Ascending aorta (tissue), 2 donors: ENCODE results near the gene TIPARP. TPM values are rescaled to one million over a fixed set of nuclear protein-coding genes. Genes with fewer than 3 reads are reported as not detected.
"Not testable (repeated sequence)": the region's sequence is repeated elsewhere in the genome, so short reads cannot be mapped to it uniquely, and the experiment has no call there.

Experiments used
- DNase-seq, 2 donors: peaks; one replicate each; pipeline ENCODE4 v3.0.0-alpha.2; 2019; ENCODE audit warnings: low spot score in 2 of 2
- H3K27ac ChIP-seq, 2 donors: fragments of 200-600 bp; sonication (generic); one replicate each; pipeline ENCODE4 v1.5.1; 2016 to 2017; ENCODE audit warnings: mild to moderate bottlenecking in 1 of 2
- H3K27me3 ChIP-seq: fragments of 200-600 bp; sonication (generic); one replicate; pipeline ENCODE4 v1.5.1; 2017
- H3K36me3 ChIP-seq, 2 donors: fragments of 200-600 bp; sonication (generic); one replicate each; pipeline ENCODE4 v1.5.1; 2016
- H3K4me1 ChIP-seq, 2 donors: fragments of 200-600 bp; sonication (generic); one replicate each; pipeline ENCODE4 v1.5.1; 2016 to 2017; ENCODE audit warnings: mild to moderate bottlenecking in 1 of 2
- H3K4me3 ChIP-seq, 2 donors: fragments of 200-600 bp; sonication (generic); one replicate each; pipeline ENCODE4 v1.5.1; 2016 to 2017; ENCODE audit warnings: mild to moderate bottlenecking in 1 of 2
- H3K9me3 ChIP-seq, 2 donors: fragments of 200-600 bp; sonication (generic); one replicate each; pipeline ENCODE4 v1.5.1; 2016
- CTCF ChIP-seq, 3 experiments: fragments of 200-600 bp in 2 of 3; fragments of 450-650 bp in 1 of 3; sonication (generic) in 2 of 3; IDR thresholded peaks; one replicate each; pipeline ENCODE4 v1.5.1; 2016 to 2019; ENCODE audit warnings: antibody characterized with exemption in 3 of 3, mild to moderate bottlenecking in 1 of 3, moderate library complexity in 1 of 3
- intact Hi-C: fragments of 100-400 bp; cut with DNase I; formaldehyde crosslinking; loops from one replicate; pipeline ENCODE4 v1.15.1; 2023
- total RNA-seq: library from RNA; depleted of rRNA; stranded (reverse); fragments of >200 nt; gene quantifications from one replicate; pipeline ENCODE4 v1.1.0, GENCODE V29; 2016

The TIPARP gene
- total RNA-seq, 1 donor from 2014 or later, result 7.2 TPM

GRCh38 chr3:156735471-156735870 is 61.1 kb downstream of the TIPARP start:
- H3K4me3 ChIP-seq, result no peak overlapping the region
- H3K4me1 ChIP-seq, result no peaks in the 10 kb centered on the region
- H3K27me3 ChIP-seq, result no peaks in the 10 kb centered on the region
- no peak for TF ChIP-seq CTCF (IDR thresholded peaks at IDR 0.05)
- H3K9me3 ChIP-seq, result no peaks in the 10 kb centered on the region
- H3K36me3 ChIP-seq, result no peaks in the 10 kb centered on the region
- H3K27ac ChIP-seq, result no peak overlapping the region
- no peak for DNase-seq
- intact Hi-C loops, result no loop called here

GRCh38 chr3:156737049-156737448 is 62.7 kb downstream of the TIPARP start:
- H3K36me3 ChIP-seq, H3K4me3 ChIP-seq, DNase-seq, H3K9me3 ChIP-seq, H3K27me3 ChIP-seq, intact Hi-C loops, H3K4me1 ChIP-seq, H3K27ac ChIP-seq: not testable (repeated sequence)

- Histone ChIP-seq H3K4me3 (no peak overlapping the region), H3K27ac (no peak overlapping the region), H3K36me3 (no peaks in the 10 kb centered on the region), H3K9me3 (no peaks in the 10 kb centered on the region), H3K27me3 (no peaks in the 10 kb centered on the region), H3K4me1 (no peaks in the 10 kb centered on the region)
- no peak for DNase-seq
- no peak for TF ChIP-seq CTCF (IDR thresholded peaks at IDR 0.05)
- intact Hi-C loops, result no loop called here
These were observed 63.9 kb downstream of the TIPARP start for GRCh38 chr3:156738251-156738650.

GRCh38 chr3:156739976-156740375 is 65.6 kb downstream of the TIPARP start:
- no peak overlapping the region for H3K27ac ChIP-seq
- no peak overlapping the region for H3K4me3 ChIP-seq
- no peaks in the 10 kb centered on the region for H3K4me1 ChIP-seq
- H3K9me3 ChIP-seq, result no peaks in the 10 kb centered on the region
- no peak for DNase-seq
- TF ChIP-seq CTCF (IDR thresholded peaks at IDR 0.05), result no peak
- intact Hi-C loops, result no loop called here
- H3K27me3 ChIP-seq, result no peaks in the 10 kb centered on the region
- no peaks in the 10 kb centered on the region for H3K36me3 ChIP-seq

GRCh38 chr3:156740581-156740980 is 66.2 kb downstream of the TIPARP start:
- H3K9me3 ChIP-seq, H3K36me3 ChIP-seq, intact Hi-C loops, H3K27ac ChIP-seq, H3K4me1 ChIP-seq, H3K4me3 ChIP-seq, H3K27me3 ChIP-seq, DNase-seq: not testable (repeated sequence)

- H3K4me3 ChIP-seq, result no peak overlapping the region
- no peak for TF ChIP-seq CTCF (IDR thresholded peaks at IDR 0.05)
- intact Hi-C loops, result no loop called here
- no peaks in the 10 kb centered on the region for H3K9me3 ChIP-seq
- H3K4me1 ChIP-seq, result no peaks in the 10 kb centered on the region
- no peak for DNase-seq
- H3K27ac ChIP-seq, result no peak overlapping the region
- H3K27me3 ChIP-seq, result no peaks in the 10 kb centered on the region
- no peaks in the 10 kb centered on the region for H3K36me3 ChIP-seq
These were observed 67.5 kb downstream of the TIPARP start for GRCh38 chr3:156741935-156742334.

- DNase-seq, result no peak
- H3K9me3 ChIP-seq, result no peaks in the 10 kb centered on the region
These were observed 68.0 kb downstream of the TIPARP start for GRCh38 chr3:156742401-156742800.

More at GRCh38 chr3:156742401-156742800, 68.0 kb downstream of the TIPARP start:
- Histone ChIP-seq H3K27me3 (no peaks in the 10 kb centered on the region), H3K4me3 (no peak overlapping the region), H3K4me1 (no peaks in the 10 kb centered on the region), H3K27ac (no peak overlapping the region), H3K36me3 (no peaks in the 10 kb centered on the region)
- no peak for TF ChIP-seq CTCF (IDR thresholded peaks at IDR 0.05)
- intact Hi-C loops, result no loop called here
